GM12878 (cell line): ENCODE results near the gene VWA8.

ENCODE experiments used
- EED ChIP-seq: sonication (generic); IDR thresholded peaks from 2 replicates; pipeline ENCODE4 v1.6.1; 2016; ENCODE audit warnings: antibody characterized with exemption, low read depth
- POLR2AphosphoS5 ChIP-seq: IDR thresholded peaks from 2 replicates; pipeline ENCODE4 v1.6.1; 2011; ENCODE audit warnings: mild to moderate bottlenecking, low read length, inconsistent platforms
- TF ChIP-seq, protein P1 (sequence below): IDR thresholded peaks from 2 replicates; pipeline ENCODE4 v1.6.1; 2012; ENCODE audit warnings: mild to moderate bottlenecking, low read depth, low read length

DNA sequence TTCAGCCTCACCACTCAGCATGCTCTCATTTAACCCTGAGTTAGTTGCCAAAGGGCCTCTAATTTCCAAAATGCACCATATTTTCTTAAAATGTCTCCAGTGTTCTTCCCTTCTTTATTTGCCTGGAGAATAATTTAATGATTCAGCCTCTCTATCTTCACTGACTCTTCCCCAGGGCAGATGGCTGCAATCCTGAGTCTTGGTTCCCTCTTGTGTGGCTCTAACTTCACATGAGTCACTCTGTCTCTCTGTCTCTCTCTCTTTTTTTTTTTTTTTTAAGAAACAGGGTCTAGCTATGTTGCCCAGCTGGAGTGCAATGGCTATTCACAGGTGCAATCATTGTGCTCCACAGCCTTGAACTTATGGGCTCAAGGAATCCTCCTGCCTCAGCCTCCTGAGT lies 251.4 kb downstream of the VWA8 start:
- no peak for TF ChIP-seq POLR2AphosphoS5
- TF ChIP-seq, protein P1, sequence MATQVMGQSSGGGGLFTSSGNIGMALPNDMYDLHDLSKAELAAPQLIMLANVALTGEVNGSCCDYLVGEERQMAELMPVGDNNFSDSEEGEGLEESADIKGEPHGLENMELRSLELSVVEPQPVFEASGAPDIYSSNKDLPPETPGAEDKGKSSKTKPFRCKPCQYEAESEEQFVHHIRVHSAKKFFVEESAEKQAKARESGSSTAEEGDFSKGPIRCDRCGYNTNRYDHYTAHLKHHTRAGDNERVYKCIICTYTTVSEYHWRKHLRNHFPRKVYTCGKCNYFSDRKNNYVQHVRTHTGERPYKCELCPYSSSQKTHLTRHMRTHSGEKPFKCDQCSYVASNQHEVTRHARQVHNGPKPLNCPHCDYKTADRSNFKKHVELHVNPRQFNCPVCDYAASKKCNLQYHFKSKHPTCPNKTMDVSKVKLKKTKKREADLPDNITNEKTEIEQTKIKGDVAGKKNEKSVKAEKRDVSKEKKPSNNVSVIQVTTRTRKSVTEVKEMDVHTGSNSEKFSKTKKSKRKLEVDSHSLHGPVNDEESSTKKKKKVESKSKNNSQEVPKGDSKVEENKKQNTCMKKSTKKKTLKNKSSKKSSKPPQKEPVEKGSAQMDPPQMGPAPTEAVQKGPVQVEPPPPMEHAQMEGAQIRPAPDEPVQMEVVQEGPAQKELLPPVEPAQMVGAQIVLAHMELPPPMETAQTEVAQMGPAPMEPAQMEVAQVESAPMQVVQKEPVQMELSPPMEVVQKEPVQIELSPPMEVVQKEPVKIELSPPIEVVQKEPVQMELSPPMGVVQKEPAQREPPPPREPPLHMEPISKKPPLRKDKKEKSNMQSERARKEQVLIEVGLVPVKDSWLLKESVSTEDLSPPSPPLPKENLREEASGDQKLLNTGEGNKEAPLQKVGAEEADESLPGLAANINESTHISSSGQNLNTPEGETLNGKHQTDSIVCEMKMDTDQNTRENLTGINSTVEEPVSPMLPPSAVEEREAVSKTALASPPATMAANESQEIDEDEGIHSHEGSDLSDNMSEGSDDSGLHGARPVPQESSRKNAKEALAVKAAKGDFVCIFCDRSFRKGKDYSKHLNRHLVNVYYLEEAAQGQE = no peak
- no peak for TF ChIP-seq EED
